GM19455 (cell line): Measurements from ENCODE around the gene RPS6KA2.

ENCODE experiments used
- ATAC-seq: cut with Tn5 transposase; IDR thresholded peaks from one replicate; pipeline ENCODE4 v1.9.1; 2021; ENCODE audit not compliant: unreplicated experiment

RPS6KA2 gene

GRCh38 chr6:166578536-166579236 lies 48.4 kb downstream of the RPS6KA2 start:
- no peak for ATAC-seq

GRCh38 chr6:166575205-166575604 lies 51.8 kb downstream of the RPS6KA2 start:
- ATAC-seq, result no peak

GRCh38 chr6:166573511-166574216 lies 53.4 kb downstream of the RPS6KA2 start:
- ATAC-seq, result no peak

GRCh38 chr6:166572370-166573261 lies 54.4 kb downstream of the RPS6KA2 start:
- no peak for ATAC-seq

GRCh38 chr6:166570929-166571713 lies 55.9 kb downstream of the RPS6KA2 start:
- ATAC-seq, result no peak

- no peak for ATAC-seq
Measured at GRCh38 chr6:166569206-166569605, 57.8 kb downstream of the RPS6KA2 start.

- no peak for ATAC-seq
Measured at GRCh38 chr6:166567813-166568212, 59.2 kb downstream of the RPS6KA2 start.

GRCh38 chr6:166567107-166567506 lies 59.9 kb downstream of the RPS6KA2 start:
- no peak for ATAC-seq

- no peak for ATAC-seq
Measured at GRCh38 chr6:166566026-166567011, 60.7 kb downstream of the RPS6KA2 start.

- no peak for ATAC-seq
Measured at GRCh38 chr6:166565084-166565967, 61.7 kb downstream of the RPS6KA2 start.

- ATAC-seq, result no peak
Measured at GRCh38 chr6:166563805-166564204, 63.2 kb downstream of the RPS6KA2 start.

GRCh38 chr6:166563200-166563599 lies 63.9 kb downstream of the RPS6KA2 start:
- ATAC-seq, result no peak

- ATAC-seq, result no peak
Measured at GRCh38 chr6:166562726-166563125, 64.3 kb downstream of the RPS6KA2 start.

GRCh38 chr6:166561771-166562359 lies 65.2 kb downstream of the RPS6KA2 start:
- no peak for ATAC-seq

- no peak for ATAC-seq
Measured at GRCh38 chr6:166560222-166560621, 66.8 kb downstream of the RPS6KA2 start.

- no peak for ATAC-seq
Measured at GRCh38 chr6:166559662-166560061, 67.4 kb downstream of the RPS6KA2 start.

GRCh38 chr6:166559211-166559610 lies 67.8 kb downstream of the RPS6KA2 start:
- ATAC-seq, result no peak
